Endothelial cell (in vitro differentiated cells): Measurements from ENCODE around the gene EMD. TPM values are rescaled to one million over a fixed set of nuclear protein-coding genes. Genes with fewer than 3 reads are reported as not detected.

Experiments used
- DNase-seq: peaks from one replicate; pipeline ENCODE4 v3.0.0; 2021; ENCODE audit warnings: low spot score
- H3K27ac Mint-ChIP-seq: one replicate; pipeline ENCODE4 v1.8.0; 2021; ENCODE audit warnings: mixed read lengths, inconsistent platforms; ENCODE audit not compliant: unreplicated experiment
- H3K27me3 Mint-ChIP-seq: one replicate; pipeline ENCODE4 v1.8.0; 2021; ENCODE audit warnings: mild to moderate bottlenecking, moderate library complexity, mixed read lengths, inconsistent platforms; ENCODE audit not compliant: unreplicated experiment
- H3K36me3 Mint-ChIP-seq: one replicate; pipeline ENCODE4 v1.8.0; 2021; ENCODE audit warnings: mild to moderate bottlenecking, low read depth, mixed read lengths, inconsistent platforms; ENCODE audit not compliant: unreplicated experiment
- H3K4me1 Mint-ChIP-seq: one replicate; pipeline ENCODE4 v1.8.0; 2021; ENCODE audit warnings: mild to moderate bottlenecking, mixed read lengths, inconsistent platforms; ENCODE audit not compliant: unreplicated experiment
- H3K4me3 Mint-ChIP-seq: one replicate; pipeline ENCODE4 v1.8.0; 2021; ENCODE audit warnings: mild to moderate bottlenecking, mixed read lengths, inconsistent platforms; ENCODE audit not compliant: unreplicated experiment
- H3K9me3 Mint-ChIP-seq: one replicate; pipeline ENCODE4 v1.8.0; 2021; ENCODE audit warnings: mixed read lengths, inconsistent platforms; ENCODE audit not compliant: unreplicated experiment
- total RNA-seq: library from RNA; stranded (reverse); fragmentation: NEBNext Ultra II Directional; extraction: Animal tissue kit (Norgen Biotek cat#: 25700); gene quantifications from one replicate; pipeline ENCODE4 v1.2.1, GENCODE V29; 2021; ENCODE audit not compliant: unreplicated experiment
- TF ChIP-seq, protein P1 (sequence below): fragments of 200-600 bp; sonication (generic); IDR thresholded peaks from one replicate; pipeline ENCODE4 v1.5.0; 2021; ENCODE audit warnings: antibody characterized with exemption; ENCODE audit not compliant: unreplicated experiment

EMD gene
- total RNA-seq, 1 donor from 2014 or later: 44.7 TPM

DNA sequence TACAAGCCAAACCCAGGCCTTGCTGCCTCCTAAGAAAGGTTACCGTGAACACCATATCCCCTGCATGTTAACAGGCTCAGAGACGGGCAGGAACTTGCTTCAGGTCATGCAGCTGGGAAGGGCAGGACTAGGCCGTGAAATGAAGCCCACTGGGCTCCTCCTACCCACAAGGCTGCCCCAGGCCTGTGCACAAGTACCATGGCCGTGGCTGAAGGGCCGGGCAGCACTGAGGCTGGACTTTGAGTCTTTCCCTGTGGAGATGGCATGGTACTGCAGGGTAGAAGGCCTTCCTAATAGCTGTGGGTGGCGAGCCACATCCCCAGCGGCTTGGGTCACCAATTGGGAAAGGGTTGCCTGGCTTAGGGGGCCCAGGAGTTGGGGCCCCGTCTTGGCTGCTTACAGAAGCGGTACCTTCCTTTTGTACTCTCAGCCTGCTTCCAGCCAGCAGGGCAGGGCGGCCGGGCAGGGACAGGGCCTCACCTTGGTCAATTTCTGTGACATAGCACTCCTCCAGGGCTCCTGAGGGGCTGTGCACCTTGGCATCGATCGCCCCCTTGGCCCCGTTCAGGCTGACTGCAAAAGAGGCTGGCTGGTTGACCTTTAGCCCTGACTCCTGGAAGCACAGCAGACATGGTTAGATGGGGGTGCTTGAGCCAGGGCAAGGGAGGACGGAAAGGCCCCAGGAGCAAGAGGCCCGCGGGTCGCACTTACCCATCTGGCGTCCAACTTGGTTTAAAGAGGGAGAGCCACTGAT is 28.5 kb upstream of the EMD start:
- no peaks in the 10 kb centered on the region for H3K9me3 Mint-ChIP-seq
- H3K4me3 Mint-ChIP-seq: no peak overlapping the region
- H3K36me3 Mint-ChIP-seq: no peaks in the 10 kb centered on the region
- DNase-seq: no peak
- H3K27me3 Mint-ChIP-seq: peaks cover 3% of the 10 kb centered on the region
- no peak overlapping the region for H3K27ac Mint-ChIP-seq
- TF ChIP-seq, protein P1, sequence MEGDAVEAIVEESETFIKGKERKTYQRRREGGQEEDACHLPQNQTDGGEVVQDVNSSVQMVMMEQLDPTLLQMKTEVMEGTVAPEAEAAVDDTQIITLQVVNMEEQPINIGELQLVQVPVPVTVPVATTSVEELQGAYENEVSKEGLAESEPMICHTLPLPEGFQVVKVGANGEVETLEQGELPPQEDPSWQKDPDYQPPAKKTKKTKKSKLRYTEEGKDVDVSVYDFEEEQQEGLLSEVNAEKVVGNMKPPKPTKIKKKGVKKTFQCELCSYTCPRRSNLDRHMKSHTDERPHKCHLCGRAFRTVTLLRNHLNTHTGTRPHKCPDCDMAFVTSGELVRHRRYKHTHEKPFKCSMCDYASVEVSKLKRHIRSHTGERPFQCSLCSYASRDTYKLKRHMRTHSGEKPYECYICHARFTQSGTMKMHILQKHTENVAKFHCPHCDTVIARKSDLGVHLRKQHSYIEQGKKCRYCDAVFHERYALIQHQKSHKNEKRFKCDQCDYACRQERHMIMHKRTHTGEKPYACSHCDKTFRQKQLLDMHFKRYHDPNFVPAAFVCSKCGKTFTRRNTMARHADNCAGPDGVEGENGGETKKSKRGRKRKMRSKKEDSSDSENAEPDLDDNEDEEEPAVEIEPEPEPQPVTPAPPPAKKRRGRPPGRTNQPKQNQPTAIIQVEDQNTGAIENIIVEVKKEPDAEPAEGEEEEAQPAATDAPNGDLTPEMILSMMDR: no peak
- peaks cover 4% of the 10 kb centered on the region for H3K4me1 Mint-ChIP-seq

DNA sequence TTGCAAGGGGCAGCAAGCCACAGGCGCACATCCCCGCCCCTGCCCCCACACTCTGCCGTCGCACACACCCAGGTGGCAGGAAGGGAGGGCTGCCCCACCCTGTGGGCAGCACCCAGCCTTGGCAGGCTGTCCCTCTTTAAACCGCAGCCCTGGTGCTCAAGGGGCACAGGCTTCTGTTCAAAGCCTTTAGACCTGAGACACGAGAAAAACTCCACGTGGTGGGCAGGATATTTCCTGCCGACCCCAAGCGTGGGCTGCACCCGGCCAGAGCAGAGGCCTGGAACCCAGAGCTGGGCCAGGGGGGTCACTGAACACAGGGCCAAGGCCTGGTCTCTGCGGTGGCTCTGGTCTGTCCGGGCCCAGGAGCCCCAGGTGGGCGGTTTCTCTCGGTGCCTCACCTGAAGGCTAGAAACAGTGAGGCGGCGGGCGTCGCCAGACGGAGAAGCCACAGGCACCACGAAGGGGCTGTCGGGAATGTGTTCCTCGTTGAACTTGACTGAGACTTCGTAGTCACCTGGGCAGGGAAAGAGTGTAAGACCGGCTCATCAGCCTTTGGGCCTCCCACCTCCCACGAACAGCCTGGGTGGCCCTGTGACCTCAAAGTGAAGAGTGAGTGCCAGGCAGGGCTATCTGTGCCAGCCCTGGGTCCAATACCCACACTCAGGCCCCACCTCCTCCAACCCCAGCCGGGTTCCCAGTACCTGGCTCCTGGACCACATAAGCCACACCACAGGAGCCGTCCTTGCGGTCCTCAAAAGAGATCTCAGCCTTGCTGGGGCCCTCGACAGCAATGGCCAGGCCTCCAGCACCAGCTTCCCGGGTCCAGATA is 27.7 kb upstream of the EMD start:
- no peak overlapping the region for H3K4me3 Mint-ChIP-seq

DNA sequence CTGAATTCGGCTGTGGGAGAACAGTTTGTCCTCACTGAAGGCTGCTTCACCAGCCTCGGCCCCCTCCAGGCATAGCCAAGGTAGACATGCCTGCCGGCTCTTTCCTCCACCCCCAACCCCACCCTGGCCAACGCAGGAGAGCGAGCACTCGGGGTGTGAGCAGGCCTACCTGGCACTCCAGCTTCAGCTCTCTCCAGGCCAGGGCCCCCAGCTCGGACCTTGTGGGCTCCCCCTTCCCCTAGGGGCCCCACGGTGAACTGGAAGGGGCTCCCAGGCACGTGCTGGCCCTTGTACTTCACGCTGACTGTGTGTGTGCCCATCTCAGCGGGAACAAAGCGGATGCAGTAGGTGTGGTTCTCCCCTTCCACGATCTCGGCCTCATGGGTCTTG is 27.1 kb upstream of the EMD start:
- TF ChIP-seq, protein P1: no peak

More for the DNA sequence above, 27.7 kb upstream of the EMD start:
- no peaks in the 10 kb centered on the region for H3K9me3 Mint-ChIP-seq
- H3K27me3 Mint-ChIP-seq: peaks cover 3% of the 10 kb centered on the region
- TF ChIP-seq, protein P1: no peak
- no peak for DNase-seq
- no peak overlapping the region for H3K27ac Mint-ChIP-seq
- H3K4me1 Mint-ChIP-seq: peaks cover 4% of the 10 kb centered on the region
- no peaks in the 10 kb centered on the region for H3K36me3 Mint-ChIP-seq

DNA sequence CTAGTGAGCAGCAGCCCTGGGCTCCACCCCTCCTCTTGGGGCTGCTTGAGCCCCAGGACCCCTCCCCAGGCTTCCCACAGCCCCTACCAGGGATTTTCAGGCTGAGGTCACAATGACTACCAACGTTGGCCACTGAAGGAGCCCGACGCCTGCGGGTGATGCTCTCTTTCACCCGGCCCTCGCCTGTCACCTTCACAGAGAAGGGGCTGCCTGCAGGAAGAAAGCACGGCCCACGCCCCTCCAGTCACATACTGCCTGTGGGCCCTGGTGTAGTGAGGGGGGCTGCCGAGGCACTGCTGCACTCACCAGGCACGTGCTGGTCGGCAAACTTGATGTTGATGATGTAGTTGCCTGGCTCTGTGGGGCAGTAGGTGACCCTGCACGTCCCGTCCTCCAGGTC is 26.6 kb upstream of the EMD start:
- H3K4me3 Mint-ChIP-seq: no peak overlapping the region
- TF ChIP-seq, protein P1: no peak
- no peaks in the 10 kb centered on the region for H3K9me3 Mint-ChIP-seq
- H3K36me3 Mint-ChIP-seq: no peaks in the 10 kb centered on the region
- DNase-seq: no peak
- H3K4me1 Mint-ChIP-seq: no peaks in the 10 kb centered on the region
- peaks cover 2% of the 10 kb centered on the region for H3K27me3 Mint-ChIP-seq
- no peak overlapping the region for H3K27ac Mint-ChIP-seq

More for the DNA sequence above, 27.1 kb upstream of the EMD start:
- Mint-ChIP-seq H3K36me3 (no peaks in the 10 kb centered on the region), H3K9me3 (no peaks in the 10 kb centered on the region), H3K27ac (no peak overlapping the region), H3K27me3 (peaks cover 3% of the 10 kb centered on the region), H3K4me3 (no peak overlapping the region), H3K4me1 (peaks cover 4% of the 10 kb centered on the region)
- no peak for DNase-seq
